HG03064 (cell line): ENCODE measurements around the gene DUSP7.

Source experiments
- ATAC-seq: cut with Tn5 transposase; IDR thresholded peaks from one replicate; pipeline ENCODE4 v1.9.1; 2021; ENCODE audit warnings: low read depth; ENCODE audit not compliant: unreplicated experiment

DUSP7 gene

GRCh38 chr3:52069135-52069534 is 12.8 kb upstream of the DUSP7 start:
- ATAC-seq: no peak

GRCh38 chr3:52068730-52069129 is 12.4 kb upstream of the DUSP7 start:
- no peak for ATAC-seq

- no peak for ATAC-seq
These were observed 11.7 kb upstream of the DUSP7 start for GRCh38 chr3:52068055-52068571.

- no peak for ATAC-seq
These were observed 11.2 kb upstream of the DUSP7 start for GRCh38 chr3:52067526-52067925.

GRCh38 chr3:52067046-52067445 is 10.7 kb upstream of the DUSP7 start:
- ATAC-seq: no peak

GRCh38 chr3:52065264-52065756 is 8.9 kb upstream of the DUSP7 start:
- no peak for ATAC-seq

- ATAC-seq: no peak
These were observed 8.2 kb upstream of the DUSP7 start for GRCh38 chr3:52064561-52064960.

- ATAC-seq: no peak
These were observed 6.8 kb upstream of the DUSP7 start for GRCh38 chr3:52063026-52063723.

GRCh38 chr3:52062505-52062904 is 6.1 kb upstream of the DUSP7 start:
- ATAC-seq: no peak

- ATAC-seq: no peak
These were observed 4.9 kb upstream of the DUSP7 start for GRCh38 chr3:52061121-52061910.

GRCh38 chr3:52059781-52060180 is 3.4 kb upstream of the DUSP7 start:
- no peak for ATAC-seq

- no peak for ATAC-seq
These were observed 1.6 kb upstream of the DUSP7 start for GRCh38 chr3:52057812-52058495.

- ATAC-seq: peak; percentile 61
These were observed 819 bp upstream of the DUSP7 start for GRCh38 chr3:52056968-52057811.

GRCh38 chr3:52055537-52056351 is 627 bp downstream of the DUSP7 start:
- ATAC-seq: peak; percentile 9

- ATAC-seq: no peak
These were observed 1.5 kb downstream of the DUSP7 start for GRCh38 chr3:52054661-52055511.

- no peak for ATAC-seq
These were observed 2.8 kb downstream of the DUSP7 start for GRCh38 chr3:52053307-52054304.

GRCh38 chr3:52052831-52053306 is 3.5 kb downstream of the DUSP7 start:
- no peak for ATAC-seq
